IMR-90 (cell line): ENCODE data around the gene ILF3. TPM values are rescaled to one million over a fixed set of nuclear protein-coding genes. Genes with fewer than 3 reads are reported as not detected.

Experiments
- ATAC-seq: fragments of 200-7000 bp; cut with Tn5 transposase; 2 replicates; pipeline ENCODE4 v1.9.1; 2020; ENCODE audit warnings: low read depth, mild to moderate bottlenecking, moderate library complexity
- BruUV-seq: library from RNA; stranded (reverse); fragments of 400-500 nt; replicated peaks from 2 replicates; lab custom pipeline; 2021; lab: Mats Ljungman, UMichigan
- CTCF ChIA-PET: fragments of 300-600 bp; formaldehyde crosslinking; extraction: SDS; loops from one replicate; lab custom pipeline; 2021; ENCODE audit warnings: antibody characterized with exemption; lab: Yijun Ruan, JAX
- POLR2A ChIA-PET: fragments of 300-600 bp; sonication (Branson Sonifier 250); formaldehyde crosslinking; loops from one replicate; lab custom pipeline; 2022; ENCODE audit warnings: antibody characterized with exemption; ENCODE audit not compliant: unreplicated experiment; lab: Charles Lee
- DNase-seq: peaks from one replicate; pipeline ENCODE4 v3.0.0; 2013
- H2AFZ ChIP-seq: replicated peaks from 2 replicates; pipeline ENCODE3; 2013; ENCODE audit warnings: low read length, mild to moderate bottlenecking; ENCODE audit not compliant: poor library complexity
- H2AK5ac ChIP-seq: 2 replicates; pipeline ENCODE4 v1.6.1; 2013; ENCODE audit warnings: low read depth, low read length, inconsistent platforms
- H2AK9ac ChIP-seq: replicated peaks from 2 replicates; pipeline ENCODE3; 2013; ENCODE audit warnings: mild to moderate bottlenecking, low read depth, low read length, moderate library complexity; ENCODE audit not compliant: poor library complexity
- H2BK120ac ChIP-seq: 2 replicates; pipeline ENCODE4 v1.6.1; 2013; ENCODE audit warnings: low read depth, low read length, inconsistent platforms
- H2BK15ac ChIP-seq: 3 replicates; pipeline ENCODE4 v1.6.1; 2013; ENCODE audit warnings: low read depth, low read length, inconsistent platforms
- H2BK20ac ChIP-seq: 2 replicates; pipeline ENCODE4 v1.6.1; 2013; ENCODE audit warnings: low read depth, mild to moderate bottlenecking, inconsistent platforms, low read length, moderate library complexity
- H2BK5ac ChIP-seq: 2 replicates; pipeline ENCODE4 v1.6.1; 2013; ENCODE audit warnings: mild to moderate bottlenecking, low read depth, low read length, inconsistent platforms; ENCODE audit not compliant: poor library complexity, severe bottlenecking
- H3K14ac ChIP-seq: replicated peaks from 2 replicates; pipeline ENCODE4 v1.6.1; 2013; ENCODE audit warnings: low read depth, low read length, inconsistent platforms
- H3K18ac ChIP-seq: 2 replicates; pipeline ENCODE4 v1.6.1; 2013; ENCODE audit warnings: low read depth, low read length, control low read depth
- H3K23ac ChIP-seq: 2 replicates; pipeline ENCODE4 v1.6.1; 2013; ENCODE audit warnings: low read depth, low read length, inconsistent platforms
- H3K27ac ChIP-seq: 2 replicates; pipeline ENCODE4 v1.5.1; 2013; ENCODE audit warnings: mild to moderate bottlenecking, control low read depth, low read length; ENCODE audit not compliant: insufficient read depth
- H3K27me3 ChIP-seq: 2 replicates; pipeline ENCODE4 v1.6.1; 2013; ENCODE audit warnings: low read length; ENCODE audit not compliant: control insufficient read depth, insufficient read depth
- H3K36me3 ChIP-seq: 2 replicates; pipeline ENCODE4 v1.6.1; 2013; ENCODE audit warnings: low read length, mixed read lengths; ENCODE audit not compliant: control insufficient read depth, insufficient read depth
- H3K4ac ChIP-seq: 2 replicates; pipeline ENCODE4 v1.6.1; 2013; ENCODE audit warnings: low read depth, low read length, inconsistent platforms
- H3K4me1 ChIP-seq: 2 replicates; pipeline ENCODE4 v1.6.1; 2013; ENCODE audit warnings: low read length, mixed read lengths; ENCODE audit not compliant: control insufficient read depth, insufficient read depth
- H3K4me2 ChIP-seq: 2 replicates; pipeline ENCODE4 v1.6.1; 2013; ENCODE audit warnings: low read depth, mild to moderate bottlenecking, control low read depth, low read length, moderate library complexity
- H3K4me3 ChIP-seq: 2 replicates; pipeline ENCODE4 v1.5.1; 2013; ENCODE audit warnings: low read depth, mild to moderate bottlenecking, control low read depth, low read length, moderate library complexity; ENCODE audit not compliant: insufficient read depth
- H3K56ac ChIP-seq: 2 replicates; pipeline ENCODE4 v1.6.1; 2013; ENCODE audit warnings: low read length, inconsistent platforms; ENCODE audit not compliant: insufficient read depth; ENCODE audit errors: extremely low read depth
- H3K79me1 ChIP-seq, 2 experiments: 2 replicates each; pipeline ENCODE4 v1.6.1; 2013; ENCODE audit warnings: low read length in 2 of 2, inconsistent platforms in 1 of 2, low read depth in 1 of 2
- H3K9ac ChIP-seq: 2 replicates; pipeline ENCODE4 v1.6.1; 2013; ENCODE audit warnings: low read depth, low read length, control low read depth
- H3K9me1 ChIP-seq: 2 replicates; pipeline ENCODE4 v1.6.1; 2013; ENCODE audit warnings: low read length, inconsistent platforms; ENCODE audit not compliant: insufficient read depth
- H3K9me3 ChIP-seq: 2 replicates; pipeline ENCODE4 v1.6.1; 2013; ENCODE audit warnings: low read length; ENCODE audit not compliant: control insufficient read depth, insufficient read depth
- H4K20me1 ChIP-seq: 2 replicates; pipeline ENCODE4 v1.6.1; 2013; ENCODE audit warnings: low read length, inconsistent platforms; ENCODE audit not compliant: insufficient read depth
- H4K5ac ChIP-seq: 2 replicates; pipeline ENCODE4 v1.6.1; 2013; ENCODE audit warnings: mild to moderate bottlenecking, low read depth, low read length, control low read depth
- H4K8ac ChIP-seq, 2 experiments: 2 replicates each; pipeline ENCODE4 v1.6.1; 2013; ENCODE audit warnings: low read depth in 2 of 2, low read length in 2 of 2, control low read depth in 1 of 2, inconsistent platforms in 1 of 2
- H4K91ac ChIP-seq: 2 replicates; pipeline ENCODE4 v1.6.1; 2013; ENCODE audit warnings: low read depth, low read length, inconsistent platforms; ENCODE audit not compliant: insufficient read depth
- CEBPB ChIP-seq: IDR thresholded peaks from 2 replicates; pipeline ENCODE4 v1.6.1; 2012; ENCODE audit warnings: low read depth, low read length, improper control_type of control experiment
- CHD1 ChIP-seq: IDR thresholded peaks from 2 replicates; pipeline ENCODE4 v1.6.1; 2012; ENCODE audit warnings: low read depth, low read length, improper control_type of control experiment
- FOS ChIP-seq: fragments of 150-350 bp; IDR thresholded peaks from 2 replicates; pipeline ENCODE4 v1.6.1; 2016; ENCODE audit warnings: low read depth, low read length
- MAZ ChIP-seq: IDR thresholded peaks from 2 replicates; pipeline ENCODE4 v1.6.1; 2012; ENCODE audit warnings: low read depth, mild to moderate bottlenecking, low read length, improper control_type of control experiment, moderate library complexity, borderline replicate concordance
- NFE2L2 ChIP-seq: fragments of 150-350 bp; IDR thresholded peaks from 2 replicates; pipeline ENCODE4 v1.6.1; 2016; ENCODE audit warnings: low read depth, mild to moderate bottlenecking, low read length
- POLR2A ChIP-seq: IDR thresholded peaks from 2 replicates; pipeline ENCODE4 v1.6.1; 2012; ENCODE audit warnings: mild to moderate bottlenecking, low read depth, low read length
- RAD21 ChIP-seq: IDR thresholded peaks from 2 replicates; pipeline ENCODE4 v1.6.1; 2012; ENCODE audit warnings: low read length, improper control_type of control experiment
- RCOR1 ChIP-seq: IDR thresholded peaks from 2 replicates; pipeline ENCODE4 v1.6.1; 2012; ENCODE audit warnings: mild to moderate bottlenecking, low read length, improper control_type of control experiment; ENCODE audit not compliant: insufficient replicate concordance
- RFX5 ChIP-seq: IDR thresholded peaks from 2 replicates; pipeline ENCODE4 v1.8.0; 2012; ENCODE audit warnings: low read depth, mild to moderate bottlenecking, low read length, moderate library complexity
- WGBS, 2 experiments: methylation state at CpG; one replicate each; pipeline versions ENCODE4 v1.1.5 to v1.1.7; 2013; ENCODE audit warnings: missing lambda C conversion rate in 2 of 2; ENCODE audit not compliant: insufficient read length in 1 of 2; ENCODE audit errors: extremely low coverage in 2 of 2; 5-methylcytosine and 5-hydroxymethylcytosine counted together
- dilution Hi-C: fragments of 300-500 bp; cut with HindIII; formaldehyde crosslinking; loops from one replicate; pipeline ENCODE4 v1.14.3; 2018; ENCODE audit warnings: low sequenced_read_pairs; ENCODE audit not compliant: unreplicated experiment
- in situ Hi-C: fragments of 300-500 bp; cut with MboI; formaldehyde crosslinking; loops from 3 replicates; pipeline ENCODE4 v1.14.3; 2019; ENCODE audit warnings: low sequenced_read_pairs, inconsistent platforms, mixed read lengths
- intact Hi-C: fragments of 100-400 bp; cut with micrococcal nuclease; formaldehyde crosslinking; loops from 2 replicates; pipeline ENCODE4 v1.10.0; 2022
- polyA plus RNA-seq, 3 experiments: library from polyadenylated mRNA; depleted of rRNA; stranded (reverse); fragments of >200 nt; gene quantifications; 2 replicates each; pipeline ENCODE4 v1.2.3, GENCODE V29; 2012; ENCODE audit warnings: low replicate concordance in 1 of 3
- total RNA-seq: library from RNA; depleted of rRNA; stranded (reverse); fragments of >200 nt; gene quantifications from 2 replicates; pipeline ENCODE4 v1.2.3, GENCODE V29; 2012
- TF ChIP-seq, protein P1 (sequence below): fragments of 150-350 bp; IDR thresholded peaks from 2 replicates; pipeline ENCODE4 v1.6.1; 2016; ENCODE audit warnings: low read depth, mild to moderate bottlenecking, low read length, moderate library complexity, borderline replicate concordance
- TF ChIP-seq, protein P2 (sequence below): fragments of 150-350 bp; IDR thresholded peaks from 2 replicates; pipeline ENCODE4 v1.6.1; 2017; ENCODE audit warnings: mild to moderate bottlenecking, antibody characterized with exemption, low read length, low read depth

ILF3 gene
- total and polyA plus RNA-seq, 2 of the 4 experiments (the other 2 are of a cell fraction) = 120 to 166 TPM

DNA sequence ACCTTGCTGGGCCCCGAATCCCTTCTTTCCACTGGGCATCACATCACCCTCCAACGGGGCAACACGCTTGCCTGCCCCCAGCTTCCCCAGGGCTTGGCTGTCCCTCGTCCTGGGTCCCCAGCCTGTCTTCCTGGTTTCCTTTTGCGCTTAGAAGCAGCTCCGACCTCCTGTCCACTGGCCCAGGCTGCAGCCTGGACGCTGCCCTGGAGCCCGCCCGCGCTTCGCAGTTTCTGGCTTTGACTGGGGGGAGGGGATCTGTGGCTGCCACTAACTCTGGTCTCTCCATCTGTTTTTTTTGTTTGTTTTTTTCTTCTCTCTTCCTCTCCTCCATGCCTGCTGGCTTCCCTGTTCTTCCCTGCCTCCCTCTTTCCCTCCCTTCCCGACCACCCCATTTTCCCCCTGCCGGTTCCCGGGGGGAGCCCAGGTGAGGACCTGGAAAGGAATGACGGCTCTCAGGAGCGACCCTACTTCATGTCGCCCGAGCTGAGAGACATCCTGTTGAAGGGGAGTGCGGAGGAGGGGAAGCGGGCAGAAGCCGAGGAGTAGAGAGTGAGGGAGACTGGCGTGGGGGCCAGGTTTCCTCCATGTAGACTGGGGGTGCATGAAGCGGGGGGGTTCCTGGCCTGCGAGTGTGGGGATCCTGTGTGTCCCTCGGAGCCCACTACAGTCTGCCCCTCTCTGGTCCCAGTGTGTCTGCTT lies 11.5 kb upstream of the ILF3 start:
- H3K18ac ChIP-seq = no peak overlapping the region
- H4K8ac ChIP-seq = no peak overlapping the region
- no peak for ATAC-seq
- no peaks in the 10 kb centered on the region for H3K9me3 ChIP-seq
- H2BK15ac ChIP-seq = no peak overlapping the region
- H2BK20ac ChIP-seq = no peak overlapping the region
- CTCF ChIA-PET = interaction anchor here (1.4 kb wide), 1 partner anchor 61 kb away, joined by 6 read pairs; no protein-coding TSS in a partner anchor
- no TSS peak for BruUV-seq
- H3K56ac ChIP-seq = no peak overlapping the region
- no peak overlapping the region for H4K91ac ChIP-seq
- no peak overlapping the region for H3K4me2 ChIP-seq
- H3K27me3 ChIP-seq = no peaks in the 10 kb centered on the region
- no peak overlapping the region for H2AK9ac ChIP-seq
- H3K27ac ChIP-seq = no peak overlapping the region
- POLR2A ChIA-PET = no interaction called here
- in situ Hi-C loops = loop anchor here (5.0 to 10.0 kb wide), 2 partner anchors 60 to 148 kb away; no protein-coding TSS in a partner anchor
- no peak overlapping the region for H3K9ac ChIP-seq
- no peak overlapping the region for H2AFZ ChIP-seq
- DNase-seq = no peak
- H3K4ac ChIP-seq = no peak overlapping the region
- intact Hi-C loops = loop anchor here (10.0 kb wide), 1 partner anchor 158 kb away; no protein-coding TSS in a partner anchor
- no peak overlapping the region for H3K14ac ChIP-seq
- no peak overlapping the region for H4K5ac ChIP-seq
- H2AK5ac ChIP-seq = no peak overlapping the region
- WGBS, 2 experiments = 80% methylated on average over 5 of the region's 25 CpGs; no CpG with 5 or more reads in 1 of the 2 experiments
- H4K20me1 ChIP-seq = peaks cover 3% of the 10 kb centered on the region; the same call in 1 of the 2 replicates
- peaks cover 4% of the 10 kb centered on the region; the same call in 1 of the 2 replicates for H3K9me1 ChIP-seq
- H3K79me1 ChIP-seq = no peaks in the 10 kb centered on the region; a peak in 1 of 4 replicates
- H3K4me1 ChIP-seq = peaks cover 3% of the 10 kb centered on the region; the same call in 1 of the 2 replicates
- H2BK120ac ChIP-seq = no peak overlapping the region
- dilution Hi-C loops = no loop called here
- H3K23ac ChIP-seq = no peak overlapping the region
- H2BK5ac ChIP-seq = no peak overlapping the region
- H3K36me3 ChIP-seq = peaks cover 33% of the 10 kb centered on the region
- H3K4me3 ChIP-seq = no peak overlapping the region
- TF ChIP-seq RCOR1 (no peak), CEBPB (no peak), RAD21 (no peak), FOS (no peak), POLR2A (no peak), NFE2L2 (no peak), RFX5 (no peak), MAZ (no peak), CHD1 (no peak)
- TF ChIP-seq, protein P1, sequence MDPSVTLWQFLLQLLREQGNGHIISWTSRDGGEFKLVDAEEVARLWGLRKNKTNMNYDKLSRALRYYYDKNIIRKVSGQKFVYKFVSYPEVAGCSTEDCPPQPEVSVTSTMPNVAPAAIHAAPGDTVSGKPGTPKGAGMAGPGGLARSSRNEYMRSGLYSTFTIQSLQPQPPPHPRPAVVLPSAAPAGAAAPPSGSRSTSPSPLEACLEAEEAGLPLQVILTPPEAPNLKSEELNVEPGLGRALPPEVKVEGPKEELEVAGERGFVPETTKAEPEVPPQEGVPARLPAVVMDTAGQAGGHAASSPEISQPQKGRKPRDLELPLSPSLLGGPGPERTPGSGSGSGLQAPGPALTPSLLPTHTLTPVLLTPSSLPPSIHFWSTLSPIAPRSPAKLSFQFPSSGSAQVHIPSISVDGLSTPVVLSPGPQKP = no peak
- TF ChIP-seq, protein P2, sequence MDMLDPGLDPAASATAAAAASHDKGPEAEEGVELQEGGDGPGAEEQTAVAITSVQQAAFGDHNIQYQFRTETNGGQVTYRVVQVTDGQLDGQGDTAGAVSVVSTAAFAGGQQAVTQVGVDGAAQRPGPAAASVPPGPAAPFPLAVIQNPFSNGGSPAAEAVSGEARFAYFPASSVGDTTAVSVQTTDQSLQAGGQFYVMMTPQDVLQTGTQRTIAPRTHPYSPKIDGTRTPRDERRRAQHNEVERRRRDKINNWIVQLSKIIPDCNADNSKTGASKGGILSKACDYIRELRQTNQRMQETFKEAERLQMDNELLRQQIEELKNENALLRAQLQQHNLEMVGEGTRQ = no peak
